NCI-H187 (cell line): Measurements from ENCODE around the gene CACNG6.
A peak's percentile ranks its signal among the peaks of the same experiment; 100 is the strongest.

Experiments
- DNase-seq, 2 experiments: peaks; one replicate each; lab custom pipeline; 2025; lab: John Stamatoyannopoulos, UW

The CACNG6 gene

DNA sequence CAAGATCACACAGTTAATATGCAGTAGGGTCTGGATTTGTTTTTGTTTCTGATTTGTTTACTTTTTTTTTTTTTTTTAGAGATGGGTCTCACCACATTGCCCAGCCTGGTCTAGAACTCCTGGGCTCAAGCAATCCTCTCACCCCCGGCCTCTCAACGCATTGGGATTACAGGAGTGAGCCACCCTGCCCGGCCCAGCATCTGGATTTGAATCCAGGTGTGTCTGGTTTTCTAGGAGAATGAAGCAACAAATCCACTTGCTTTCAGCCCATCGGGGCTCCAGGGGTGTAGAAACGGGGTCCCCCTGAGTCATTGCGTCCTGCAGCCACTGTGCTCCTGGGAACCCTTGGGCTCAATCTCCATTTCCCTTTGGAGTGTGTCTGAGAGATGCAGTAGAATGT, 22.1 kb upstream of the CACNG6 start:
- no peak for DNase-seq

GRCh38 chr19:53971673-53972072, 19.8 kb upstream of the CACNG6 start:
- DNase-seq, result no peak

- DNase-seq, result peak in 1 of 2 experiments; percentile 33
Observed at GRCh38 chr19:53977429-53977990, 13.9 kb upstream of the CACNG6 start.

GRCh38 chr19:53977991-53978731, 13.3 kb upstream of the CACNG6 start:
- DNase-seq, result no peak

GRCh38 chr19:53978975-53979801, 12.2 kb upstream of the CACNG6 start:
- no peak for DNase-seq

DNA sequence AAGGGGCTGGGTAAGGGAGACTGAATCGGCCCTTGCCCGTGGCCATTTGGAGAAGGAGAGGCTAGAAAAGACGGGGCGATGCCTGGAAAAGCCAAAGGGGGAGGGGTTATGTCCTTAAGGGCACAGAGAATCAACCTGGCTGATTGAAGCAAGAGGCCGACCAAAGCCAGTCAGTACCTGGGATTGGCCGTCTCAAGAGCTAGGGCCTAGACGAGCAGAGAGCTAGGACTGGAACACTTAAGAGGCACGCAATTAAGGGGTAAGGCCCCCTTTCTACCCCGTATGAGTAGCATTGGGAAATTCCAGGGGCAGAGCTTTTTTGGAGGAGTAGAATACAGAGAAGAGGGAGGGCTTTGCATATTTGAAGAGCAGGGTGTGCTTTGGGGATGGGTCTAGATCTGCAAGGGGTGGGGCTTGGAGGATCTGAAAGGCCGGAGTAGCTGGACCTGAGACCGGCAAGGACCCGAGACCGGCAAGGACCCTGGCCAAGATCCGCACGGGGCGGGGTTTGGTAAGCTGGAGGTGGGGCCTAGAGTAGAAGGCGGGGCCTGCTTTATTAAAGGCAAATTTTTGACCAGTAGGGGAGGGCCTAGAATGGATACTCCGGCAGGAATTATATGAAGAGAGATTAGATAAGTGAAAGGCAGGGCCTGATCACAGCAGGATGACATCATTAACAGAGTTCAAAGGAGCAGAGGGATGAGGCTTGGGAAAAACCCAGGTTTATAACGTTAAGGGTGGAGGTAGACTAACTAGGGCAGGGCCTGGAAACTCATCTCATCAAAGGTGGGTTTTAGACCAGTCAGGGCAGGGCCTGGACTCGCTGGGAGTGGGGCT, 10.7 kb upstream of the CACNG6 start:
- DNase-seq, result no peak

- no peak for DNase-seq
Observed at GRCh38 chr19:53981376-53981951, 10.0 kb upstream of the CACNG6 start.

- no peak for DNase-seq
Observed at GRCh38 chr19:53982001-53982451, 9.4 kb upstream of the CACNG6 start.

- no peak for DNase-seq
Observed at GRCh38 chr19:53982611-53983010, 8.8 kb upstream of the CACNG6 start.

- DNase-seq, result no peak
Observed at GRCh38 chr19:53983457-53984289, 7.8 kb upstream of the CACNG6 start.

GRCh38 chr19:53985863-53986262, 5.6 kb upstream of the CACNG6 start:
- no peak for DNase-seq

GRCh38 chr19:53988981-53989380, 2.5 kb upstream of the CACNG6 start:
- no peak for DNase-seq

DNA sequence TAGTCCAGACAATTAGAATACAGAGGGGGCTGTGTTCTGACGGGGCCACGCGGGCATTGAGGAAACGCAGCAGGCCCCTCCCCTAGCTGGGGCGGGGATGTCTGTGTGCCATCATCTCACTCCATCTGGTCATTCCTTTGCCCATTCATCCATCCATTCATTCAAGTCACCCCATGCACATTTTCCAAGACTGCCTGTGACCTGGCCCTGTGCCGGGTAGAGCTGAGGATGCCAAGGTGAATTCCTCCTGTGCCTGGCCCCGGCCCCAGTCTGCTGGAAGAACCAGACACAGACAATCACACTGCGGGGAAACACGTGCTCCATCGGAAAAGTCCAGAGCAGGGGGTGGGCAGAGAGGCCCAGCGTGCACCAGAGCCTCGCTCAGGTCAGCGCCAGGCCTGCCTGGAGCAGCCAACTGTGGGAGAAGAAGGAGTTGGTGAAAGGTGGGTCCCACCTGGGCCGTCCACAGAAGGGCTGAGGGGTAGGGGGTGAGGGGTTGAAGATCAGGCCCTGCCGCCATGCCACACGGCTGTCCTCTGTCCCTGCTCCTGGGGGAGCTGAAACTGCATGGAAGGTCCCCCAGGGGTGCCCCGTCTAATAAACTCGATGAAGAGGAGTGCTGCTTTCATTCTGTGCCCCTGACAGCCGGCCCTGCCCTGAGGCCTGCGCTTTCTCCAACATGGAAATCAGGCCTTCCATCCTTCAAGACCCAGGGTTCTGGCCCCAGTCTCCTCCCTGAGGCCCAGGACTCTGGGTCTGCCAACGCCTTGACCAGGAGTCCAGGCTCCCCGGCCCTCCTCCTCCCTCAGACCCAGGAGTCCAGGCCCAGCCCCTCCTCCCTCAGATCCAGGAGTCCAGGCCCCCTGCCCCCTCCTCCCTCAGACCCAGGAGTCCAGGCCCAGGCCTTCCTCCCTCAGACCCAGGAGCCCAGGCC, 1.6 kb upstream of the CACNG6 start:
- no peak for DNase-seq

- DNase-seq, result no peak
Observed at GRCh38 chr19:53992211-53992610, 774 bp downstream of the CACNG6 start.

- DNase-seq, result no peak
Observed at GRCh38 chr19:53992815-53993214, 1.4 kb downstream of the CACNG6 start.

GRCh38 chr19:53993448-53993847, 2.0 kb downstream of the CACNG6 start:
- no peak for DNase-seq

GRCh38 chr19:53994811-53995210, 3.4 kb downstream of the CACNG6 start:
- no peak for DNase-seq

DNA sequence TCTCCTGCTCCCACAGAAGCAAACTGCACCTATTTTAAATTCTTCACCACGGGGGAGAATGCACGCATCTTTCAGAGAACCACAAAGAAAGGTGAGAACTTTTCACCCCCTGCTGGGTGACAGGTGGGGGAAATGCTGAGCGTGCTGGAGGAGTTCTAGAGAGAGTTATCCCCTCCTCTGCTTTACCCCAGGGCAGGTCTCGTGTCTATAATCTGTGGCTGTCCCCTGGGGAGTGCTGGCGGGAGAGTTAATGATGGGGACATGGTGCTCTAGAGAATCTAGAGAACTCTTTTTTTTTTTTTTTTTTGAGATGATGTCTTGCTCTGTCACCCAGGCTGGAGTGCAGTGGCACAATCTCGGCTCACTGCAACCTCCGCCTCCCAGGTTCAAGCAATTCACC, 6.8 kb downstream of the CACNG6 start:
- no peak for DNase-seq

- no peak for DNase-seq
Observed at GRCh38 chr19:53999694-54000093, 8.3 kb downstream of the CACNG6 start.

DNA sequence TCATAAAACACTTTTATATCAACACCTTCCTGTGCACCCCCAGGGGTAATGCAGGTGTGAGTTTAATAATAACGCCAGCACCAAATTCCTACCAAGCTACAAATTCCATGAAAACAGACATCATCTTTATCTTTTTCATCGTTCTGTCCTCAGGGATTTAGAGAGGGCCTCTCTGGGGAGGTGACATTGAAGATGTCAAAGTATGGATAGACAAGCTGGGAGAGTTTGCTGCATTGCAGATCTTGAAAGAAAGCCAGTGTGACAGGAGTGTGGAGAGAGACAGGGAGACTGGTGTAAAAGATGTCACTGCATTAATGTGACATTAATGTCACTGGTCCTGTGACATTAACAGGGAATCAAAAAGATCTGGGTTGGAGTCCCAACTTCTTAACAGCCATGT, 10.1 kb downstream of the CACNG6 start:
- DNase-seq, result no peak
